ENCODE data around the gene ELK4.
A peak's percentile ranks its signal among the peaks of the same experiment; 100 is the strongest.

The ELK4 gene

GRCh38 chr1:205631768-205632668 lies at the start of gene ELK4:
Gene ELK4, minus strand, starts transcription at chr1:205632011. Its CDS starts 8,129 bp downstream, at chr1:205623882.
- Histone ChIP-seq H3K9me3 (ENCODE audit: severe bottlenecking) (no peaks in the 10 kb centered on the region), H3K27ac (peak within 1 kb of the TSS; percentile 90), H3K4me3 (ENCODE audit: low read depth, low read length) (peak within 1 kb of the TSS; percentile 79), H3K27me3 (ENCODE audit: insufficient read depth, low read depth, severe bottlenecking) (no peaks in the 10 kb centered on the region), H3K36me3 (no peaks in the 10 kb centered on the region; the same call in 1 of the 2 replicates)
- peak; percentile 97 for TF ChIP-seq CTCF (IDR thresholded peaks at IDR 0.05; ENCODE audit: low read depth, low read length)
- DNase-seq, result peak; percentile 100

GRCh38 chr1:205681364-205681763 lies 49.6 kb upstream of the ELK4 start:
- TF ChIP-seq CTCF (IDR thresholded peaks at IDR 0.05; ENCODE audit: low read depth, low read length), result no peak
- no peak for DNase-seq
- Histone ChIP-seq H3K27ac (no peak overlapping the region), H3K9me3 (ENCODE audit: severe bottlenecking) (no peaks in the 10 kb centered on the region), H3K36me3 (no peaks in the 10 kb centered on the region), H3K4me3 (ENCODE audit: low read depth, low read length) (no peak overlapping the region), H3K27me3 (ENCODE audit: insufficient read depth, low read depth, severe bottlenecking) (no peaks in the 10 kb centered on the region)

- no peaks in the 10 kb centered on the region for H3K9me3 ChIP-seq (ENCODE audit: severe bottlenecking)
- H3K27ac ChIP-seq, result peak within 1 kb of the TSS; percentile 61
- H3K27me3 ChIP-seq (ENCODE audit: insufficient read depth, low read depth, severe bottlenecking), result no peaks in the 10 kb centered on the region
- peak within 1 kb of the TSS; percentile 74 for H3K4me3 ChIP-seq (ENCODE audit: low read depth, low read length)
- H3K36me3 ChIP-seq, result no peaks in the 10 kb centered on the region
- peak; percentile 95 for DNase-seq
- no peak for TF ChIP-seq CTCF (IDR thresholded peaks at IDR 0.05; ENCODE audit: low read depth, low read length)
Measured at GRCh38 chr1:205680073-205680851, 48.5 kb upstream of the ELK4 start, which contains the start of gene SLC45A3. Gene SLC45A3, minus strand, starts transcription at chr1:205680509. Its CDS starts 15,853 bp downstream, at chr1:205664656.

GRCh38 chr1:205678286-205679111 lies 46.7 kb upstream of the ELK4 start:
- no peaks in the 10 kb centered on the region for H3K27me3 ChIP-seq (ENCODE audit: insufficient read depth, low read depth, severe bottlenecking)
- peak overlapping the region; percentile 1; the same call in 1 of the 2 replicates for H3K27ac ChIP-seq
- H3K36me3 ChIP-seq, result peaks cover 5% of the 10 kb centered on the region; the same call in 1 of the 2 replicates
- no peaks in the 10 kb centered on the region for H3K9me3 ChIP-seq (ENCODE audit: severe bottlenecking)
- H3K4me3 ChIP-seq (ENCODE audit: low read depth, low read length), result peak overlapping the region; percentile 74
- no peak for TF ChIP-seq CTCF (IDR thresholded peaks at IDR 0.05; ENCODE audit: low read depth, low read length)
- peak; percentile 64 for DNase-seq

- Histone ChIP-seq H3K27ac (peak overlapping the region; percentile 11), H3K4me3 (ENCODE audit: low read depth, low read length) (no peak overlapping the region), H3K36me3 (peaks cover 5% of the 10 kb centered on the region; the same call in 1 of the 2 replicates), H3K9me3 (ENCODE audit: severe bottlenecking) (no peaks in the 10 kb centered on the region), H3K27me3 (ENCODE audit: insufficient read depth, low read depth, severe bottlenecking) (no peaks in the 10 kb centered on the region)
- TF ChIP-seq CTCF (IDR thresholded peaks at IDR 0.05; ENCODE audit: low read depth, low read length), result no peak
- no peak for DNase-seq
Measured at GRCh38 chr1:205677167-205677566, 45.4 kb upstream of the ELK4 start.
